ENCODE results near the gene MEGF8.

DNA sequence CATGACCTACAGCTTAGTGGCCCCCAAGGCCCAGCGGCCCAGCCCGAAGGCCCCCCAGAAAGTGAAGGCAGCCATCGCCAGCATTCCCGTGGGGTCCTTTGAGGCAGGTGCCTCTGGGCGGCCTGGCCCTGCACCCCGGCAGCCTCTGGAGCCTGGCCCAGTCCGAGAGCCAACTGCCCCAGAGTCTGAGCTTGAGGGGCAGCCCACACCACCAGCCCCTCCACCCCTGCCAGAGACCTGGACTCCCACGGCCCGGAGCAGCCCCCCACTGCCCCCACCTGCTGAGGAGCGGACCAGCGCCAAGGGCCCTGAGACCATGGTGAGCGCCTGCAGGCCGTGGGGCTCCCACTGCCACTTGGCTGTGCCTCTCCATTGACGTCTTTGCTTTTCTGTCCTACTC, 32.5 kb upstream of the MEGF8 start:
- TF ChIP-seq, protein P1, sequence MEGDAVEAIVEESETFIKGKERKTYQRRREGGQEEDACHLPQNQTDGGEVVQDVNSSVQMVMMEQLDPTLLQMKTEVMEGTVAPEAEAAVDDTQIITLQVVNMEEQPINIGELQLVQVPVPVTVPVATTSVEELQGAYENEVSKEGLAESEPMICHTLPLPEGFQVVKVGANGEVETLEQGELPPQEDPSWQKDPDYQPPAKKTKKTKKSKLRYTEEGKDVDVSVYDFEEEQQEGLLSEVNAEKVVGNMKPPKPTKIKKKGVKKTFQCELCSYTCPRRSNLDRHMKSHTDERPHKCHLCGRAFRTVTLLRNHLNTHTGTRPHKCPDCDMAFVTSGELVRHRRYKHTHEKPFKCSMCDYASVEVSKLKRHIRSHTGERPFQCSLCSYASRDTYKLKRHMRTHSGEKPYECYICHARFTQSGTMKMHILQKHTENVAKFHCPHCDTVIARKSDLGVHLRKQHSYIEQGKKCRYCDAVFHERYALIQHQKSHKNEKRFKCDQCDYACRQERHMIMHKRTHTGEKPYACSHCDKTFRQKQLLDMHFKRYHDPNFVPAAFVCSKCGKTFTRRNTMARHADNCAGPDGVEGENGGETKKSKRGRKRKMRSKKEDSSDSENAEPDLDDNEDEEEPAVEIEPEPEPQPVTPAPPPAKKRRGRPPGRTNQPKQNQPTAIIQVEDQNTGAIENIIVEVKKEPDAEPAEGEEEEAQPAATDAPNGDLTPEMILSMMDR (IDR thresholded peaks at IDR 0.05; ENCODE audit: insufficient read depth, low read length, poor library complexity, severe bottlenecking), result no peak
- TF ChIP-seq EZH2phosphoT487 (conservative IDR thresholded peaks at IDR 0.05; ENCODE audit: low read length), result no peak
